H9 (cell line): ENCODE measurements around the gene GALNT10. TPM values are rescaled to one million over a fixed set of nuclear protein-coding genes. Genes with fewer than 3 reads are reported as not detected.
A peak's percentile ranks its signal among the peaks of the same experiment; 100 is the strongest.

ENCODE experiments used
- DNase-seq: peaks from one replicate; pipeline ENCODE4 v3.0.0-alpha.2; 2017
- H2AFZ ChIP-seq: one replicate; pipeline ENCODE4 v1.6.1; 2013; ENCODE audit warnings: mild to moderate bottlenecking, low read length, control low read depth, moderate library complexity
- H2AK5ac ChIP-seq: 2 replicates; pipeline ENCODE4 v1.6.1; 2013; ENCODE audit warnings: low read length, control low read depth, mixed read lengths; ENCODE audit not compliant: insufficient read length
- H2BK120ac ChIP-seq: one replicate; pipeline ENCODE4 v1.6.1; 2013; ENCODE audit warnings: low read depth, mild to moderate bottlenecking, low read length, control low read depth, inconsistent platforms; ENCODE audit not compliant: poor library complexity, severe bottlenecking
- H2BK12ac ChIP-seq: 2 replicates; pipeline ENCODE4 v1.6.1; 2013; ENCODE audit warnings: low read length, control low read depth, mixed read lengths, low read depth; ENCODE audit not compliant: insufficient read length
- H2BK15ac ChIP-seq: 2 replicates; pipeline ENCODE4 v1.6.1; 2013; ENCODE audit warnings: low read depth, low read length, control low read depth
- H2BK20ac ChIP-seq: one replicate; pipeline ENCODE4 v1.6.1; 2013; ENCODE audit warnings: low read depth, mild to moderate bottlenecking, low read length, control low read depth, inconsistent platforms; ENCODE audit not compliant: poor library complexity, severe bottlenecking
- H2BK5ac ChIP-seq: 2 replicates; pipeline ENCODE4 v1.6.1; 2013; ENCODE audit warnings: low read length, control low read depth, mixed read lengths; ENCODE audit not compliant: insufficient read length
- H3K14ac ChIP-seq: 2 replicates; pipeline ENCODE4 v1.6.1; 2013; ENCODE audit warnings: low read length, control low read depth; ENCODE audit not compliant: insufficient read depth
- H3K18ac ChIP-seq: 2 replicates; pipeline ENCODE4 v1.6.1; 2013; ENCODE audit warnings: low read depth, mild to moderate bottlenecking, mixed read lengths, low read length, control low read depth; ENCODE audit not compliant: insufficient read length
- H3K23ac ChIP-seq: 2 replicates; pipeline ENCODE4 v1.6.1; 2013; ENCODE audit warnings: low read length, control low read depth, mixed read lengths, low read depth; ENCODE audit not compliant: insufficient read length
- H3K23me2 ChIP-seq: 2 replicates; pipeline ENCODE4 v1.6.1; 2013; ENCODE audit warnings: low read depth, mild to moderate bottlenecking, mixed read lengths, low read length, control low read depth; ENCODE audit not compliant: insufficient read length, poor library complexity, severe bottlenecking
- H3K27ac ChIP-seq: 2 replicates; pipeline ENCODE4 v1.5.1; 2013; ENCODE audit warnings: low read length, control low read depth, mixed read lengths, low read depth; ENCODE audit not compliant: insufficient read length
- H3K27me3 ChIP-seq: 2 replicates; pipeline ENCODE4 v1.6.1; 2013; ENCODE audit warnings: low read length, control low read depth, inconsistent platforms; ENCODE audit not compliant: insufficient read depth
- H3K4ac ChIP-seq: 2 replicates; pipeline ENCODE4 v1.6.1; 2013; ENCODE audit warnings: low read depth, mild to moderate bottlenecking, control low read depth, inconsistent platforms, low read length, moderate library complexity
- H3K4me1 ChIP-seq: 2 replicates; pipeline ENCODE4 v1.6.1; 2013; ENCODE audit warnings: low read length, control low read depth, inconsistent platforms; ENCODE audit not compliant: insufficient read depth
- H3K4me2 ChIP-seq: 2 replicates; pipeline ENCODE4 v1.6.1; 2013; ENCODE audit warnings: low read length, control low read depth, mixed read lengths; ENCODE audit not compliant: insufficient read length, insufficient read depth
- H3K56ac ChIP-seq: 2 replicates; pipeline ENCODE4 v1.6.1; 2013; ENCODE audit warnings: low read depth, mild to moderate bottlenecking, mixed read lengths, low read length, control low read depth; ENCODE audit not compliant: insufficient read length
- H3K79me1 ChIP-seq: 2 replicates; pipeline ENCODE4 v1.6.1; 2013; ENCODE audit warnings: low read depth, mild to moderate bottlenecking, moderate library complexity, low read length, control low read depth, inconsistent platforms; ENCODE audit not compliant: insufficient read depth, poor library complexity, severe bottlenecking
- H3K79me2 ChIP-seq: 2 replicates; pipeline ENCODE4 v1.6.1; 2013; ENCODE audit warnings: low read length, control low read depth, inconsistent platforms; ENCODE audit not compliant: insufficient read depth
- H3K9ac ChIP-seq: 2 replicates; pipeline ENCODE4 v1.6.1; 2013; ENCODE audit warnings: low read length, control low read depth, mixed read lengths; ENCODE audit not compliant: insufficient read length; ENCODE audit errors: extremely low read depth
- H3K9me3 ChIP-seq: one replicate; pipeline ENCODE4 v1.6.1; 2013; ENCODE audit warnings: low read depth, low read length, inconsistent platforms; ENCODE audit not compliant: control insufficient read depth
- H3T11ph ChIP-seq: one replicate; pipeline ENCODE4 v1.6.1; 2013; ENCODE audit warnings: mild to moderate bottlenecking, low read length, control low read depth, inconsistent platforms
- H4K20me1 ChIP-seq: one replicate; pipeline ENCODE4 v1.6.1; 2013; ENCODE audit not compliant: control insufficient read depth, insufficient read length, insufficient read depth
- H4K5ac ChIP-seq: 2 replicates; pipeline ENCODE4 v1.6.1; 2013; ENCODE audit warnings: low read depth, mild to moderate bottlenecking, mixed read lengths, low read length, control low read depth; ENCODE audit not compliant: insufficient read length
- H4K8ac ChIP-seq: replicated peaks from 2 replicates; pipeline ENCODE4 v1.6.1; 2013; ENCODE audit warnings: low read length, control low read depth, mixed read lengths, low read depth; ENCODE audit not compliant: insufficient read length
- H4K91ac ChIP-seq: 2 replicates; pipeline ENCODE4 v1.6.1; 2013; ENCODE audit warnings: low read depth, mild to moderate bottlenecking, moderate library complexity, mixed read lengths, low read length, control low read depth; ENCODE audit not compliant: insufficient read length
- H3K27ac Mint-ChIP-seq, 3 experiments: 2 replicates in 2 of 3; 3 replicates in 1 of 3; pipeline ENCODE4 v1.8.0; 2020 to 2021; ENCODE audit warnings: mixed read lengths in 3 of 3, mild to moderate bottlenecking in 1 of 3, moderate library complexity in 1 of 3
- H3K27me3 Mint-ChIP-seq: 2 replicates; pipeline ENCODE4 v1.8.0; 2021; ENCODE audit warnings: low read depth, mild to moderate bottlenecking, moderate library complexity, mixed read lengths
- H3K36me3 Mint-ChIP-seq, 3 experiments: 2 replicates in 2 of 3; 3 replicates in 1 of 3; pipeline ENCODE4 v1.8.0; 2020 to 2021; ENCODE audit warnings: low read depth in 3 of 3, mixed read lengths in 3 of 3; ENCODE audit not compliant: insufficient read depth in 1 of 3
- H3K4me1 Mint-ChIP-seq, 2 experiments: 2 replicates each; pipeline ENCODE4 v1.8.0; 2020; ENCODE audit warnings: mixed read lengths in 2 of 2
- H3K4me3 Mint-ChIP-seq, 2 experiments: 2 replicates in 1 of 2; 3 replicates in 1 of 2; pipeline ENCODE4 v1.8.0; 2020 to 2021; ENCODE audit warnings: mild to moderate bottlenecking in 2 of 2, mixed read lengths in 2 of 2, moderate library complexity in 1 of 2
- H3K9me3 Mint-ChIP-seq, 2 experiments: 2 replicates in 1 of 2; 3 replicates in 1 of 2; pipeline ENCODE4 v1.8.0; 2020; ENCODE audit warnings: mild to moderate bottlenecking in 2 of 2, mixed read lengths in 2 of 2, moderate library complexity in 1 of 2
- total RNA-seq: library from RNA; stranded (reverse); gene quantifications from 2 replicates; pipeline ENCODE4 v1.2.1, GENCODE V29; 2021
- TF ChIP-seq, protein P1 (sequence below): fragments of 200-600 bp; sonication (generic); conservative IDR thresholded peaks from 3 replicates; pipeline ENCODE4 v1.8.0; 2021; ENCODE audit warnings: antibody characterized with exemption, mild to moderate bottlenecking

GALNT10 gene
- total RNA-seq, 1 experiment from 2014 or later, result 15.4 TPM

DNA sequence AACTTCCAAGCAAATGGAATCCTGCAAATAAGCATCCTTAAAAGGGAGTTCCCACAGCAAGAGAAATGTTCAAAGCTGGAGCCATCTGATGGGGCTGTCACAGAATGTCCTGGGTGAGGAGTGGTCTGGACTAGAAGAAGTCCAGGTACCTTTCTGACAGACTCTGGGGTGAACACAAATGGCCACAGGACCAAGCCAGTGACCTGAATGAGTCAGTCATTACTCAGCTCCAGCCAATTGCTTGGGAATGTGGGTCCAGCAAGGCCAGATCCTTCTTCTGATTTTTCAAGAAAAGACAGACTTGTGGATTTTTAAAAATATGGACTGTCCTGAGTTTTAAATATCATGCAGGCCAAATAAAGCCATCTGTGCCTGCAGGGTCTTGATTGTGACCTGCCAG is 30.1 kb downstream of the GALNT10 start:
- H3K23me2 ChIP-seq, result no peaks in the 10 kb centered on the region
- no peak overlapping the region for H3K4ac ChIP-seq
- no peak overlapping the region for H4K5ac ChIP-seq
- Mint-ChIP-seq H3K4me3 (no peak overlapping the region), H3K27ac (peak overlapping the region in 1 of 3 experiments; percentile 78; a peak in 1 of 7 replicates), H3K36me3 (peaks cover 0 to under 1% (median 0%) of the 10 kb centered on the region in 3 experiments; a peak in 3 of 7 replicates), H3K4me1 (peaks cover 31 to 48% of the 10 kb centered on the region in 2 experiments), H3K9me3 (peaks cover under 1 to 1% of the 10 kb centered on the region in 2 experiments; a peak in 3 of 5 replicates), H3K27me3 (no peaks in the 10 kb centered on the region)
- no peak overlapping the region for H2AK5ac ChIP-seq
- H2BK20ac ChIP-seq, result no peak overlapping the region
- H2BK12ac ChIP-seq, result no peak overlapping the region
- no peak overlapping the region for H3K18ac ChIP-seq
- H3K9me3 ChIP-seq, result no peaks in the 10 kb centered on the region
- H3K27me3 ChIP-seq, result no peaks in the 10 kb centered on the region
- no peak overlapping the region for H4K91ac ChIP-seq
- H3K4me1 ChIP-seq, result peaks cover 9% of the 10 kb centered on the region
- H3K79me1 ChIP-seq, result no peaks in the 10 kb centered on the region
- no peak overlapping the region for H3K23ac ChIP-seq
- no peak overlapping the region for H3T11ph ChIP-seq
- no peak overlapping the region for H3K27ac ChIP-seq
- no peak overlapping the region for H2AFZ ChIP-seq
- no peak overlapping the region for H3K4me2 ChIP-seq
- H3K14ac ChIP-seq, result no peak overlapping the region
- H4K20me1 ChIP-seq, result no peaks in the 10 kb centered on the region
- no peak overlapping the region for H4K8ac ChIP-seq
- no peak overlapping the region for H3K9ac ChIP-seq
- no peak overlapping the region for H2BK120ac ChIP-seq
- H3K79me2 ChIP-seq, result no peaks in the 10 kb centered on the region
- H2BK15ac ChIP-seq, result no peak overlapping the region
- no peak for DNase-seq
- no peak overlapping the region for H3K56ac ChIP-seq
- TF ChIP-seq, protein P1, sequence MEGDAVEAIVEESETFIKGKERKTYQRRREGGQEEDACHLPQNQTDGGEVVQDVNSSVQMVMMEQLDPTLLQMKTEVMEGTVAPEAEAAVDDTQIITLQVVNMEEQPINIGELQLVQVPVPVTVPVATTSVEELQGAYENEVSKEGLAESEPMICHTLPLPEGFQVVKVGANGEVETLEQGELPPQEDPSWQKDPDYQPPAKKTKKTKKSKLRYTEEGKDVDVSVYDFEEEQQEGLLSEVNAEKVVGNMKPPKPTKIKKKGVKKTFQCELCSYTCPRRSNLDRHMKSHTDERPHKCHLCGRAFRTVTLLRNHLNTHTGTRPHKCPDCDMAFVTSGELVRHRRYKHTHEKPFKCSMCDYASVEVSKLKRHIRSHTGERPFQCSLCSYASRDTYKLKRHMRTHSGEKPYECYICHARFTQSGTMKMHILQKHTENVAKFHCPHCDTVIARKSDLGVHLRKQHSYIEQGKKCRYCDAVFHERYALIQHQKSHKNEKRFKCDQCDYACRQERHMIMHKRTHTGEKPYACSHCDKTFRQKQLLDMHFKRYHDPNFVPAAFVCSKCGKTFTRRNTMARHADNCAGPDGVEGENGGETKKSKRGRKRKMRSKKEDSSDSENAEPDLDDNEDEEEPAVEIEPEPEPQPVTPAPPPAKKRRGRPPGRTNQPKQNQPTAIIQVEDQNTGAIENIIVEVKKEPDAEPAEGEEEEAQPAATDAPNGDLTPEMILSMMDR, result no peak
- H2BK5ac ChIP-seq, result no peak overlapping the region
